HG02938 (cell line): Measurements from ENCODE around the gene CCP110.

Experiments used
- ATAC-seq: cut with Tn5 transposase; IDR thresholded peaks from one replicate; pipeline ENCODE4 v1.9.1; 2021; ENCODE audit warnings: mild to moderate bottlenecking, moderate library complexity; ENCODE audit not compliant: unreplicated experiment

The CCP110 gene

GRCh38 chr16:19523559-19524355 lies at the start of gene CCP110:
CCP110 (plus strand) TSS chr16:19523942; CDS start chr16:19527882, 3,940 bp downstream.
- ATAC-seq, result peak; percentile 71

- no peak for ATAC-seq
These were observed 49.1 kb upstream of the CCP110 start for GRCh38 chr16:19474617-19475016.

GRCh38 chr16:19478505-19478904 lies 45.2 kb upstream of the CCP110 start:
- ATAC-seq, result no peak

- no peak for ATAC-seq
These were observed 44.4 kb upstream of the CCP110 start for GRCh38 chr16:19479302-19479721.

GRCh38 chr16:19481296-19481695 lies 42.4 kb upstream of the CCP110 start:
- no peak for ATAC-seq

GRCh38 chr16:19481769-19482168 lies 42.0 kb upstream of the CCP110 start:
- no peak for ATAC-seq

- ATAC-seq, result no peak
These were observed 41.5 kb upstream of the CCP110 start for GRCh38 chr16:19482291-19482690.

GRCh38 chr16:19484096-19484495 lies 39.6 kb upstream of the CCP110 start:
- no peak for ATAC-seq

GRCh38 chr16:19485611-19486010 lies 38.1 kb upstream of the CCP110 start:
- ATAC-seq, result no peak

- no peak for ATAC-seq
These were observed 37.7 kb upstream of the CCP110 start for GRCh38 chr16:19486051-19486450.

- no peak for ATAC-seq
These were observed 36.9 kb upstream of the CCP110 start for GRCh38 chr16:19486750-19487325.

- no peak for ATAC-seq
These were observed 35.5 kb upstream of the CCP110 start for GRCh38 chr16:19488213-19488640.

- no peak for ATAC-seq
These were observed 33.1 kb upstream of the CCP110 start for GRCh38 chr16:19490619-19491018.

GRCh38 chr16:19497176-19497575 lies 26.6 kb upstream of the CCP110 start:
- no peak for ATAC-seq

GRCh38 chr16:19499006-19499405 lies 24.7 kb upstream of the CCP110 start:
- ATAC-seq, result no peak

- no peak for ATAC-seq
These were observed 24.3 kb upstream of the CCP110 start for GRCh38 chr16:19499481-19499880.

- no peak for ATAC-seq
These were observed 21.2 kb upstream of the CCP110 start for GRCh38 chr16:19502395-19503131.

GRCh38 chr16:19503461-19504075 lies 20.2 kb upstream of the CCP110 start:
- no peak for ATAC-seq

GRCh38 chr16:19505600-19506303 lies 18.0 kb upstream of the CCP110 start:
- no peak for ATAC-seq

GRCh38 chr16:19506965-19507364 lies 16.8 kb upstream of the CCP110 start:
- no peak for ATAC-seq

GRCh38 chr16:19507867-19508266 lies 15.9 kb upstream of the CCP110 start:
- no peak for ATAC-seq
